Stimulated activated naive CD8-positive, alpha-beta T cell treated with anti-CD3 and anti-CD28 coated beads, Interleukin-15, Interleukin-2, amounts not matched to agents 100 ng/mL and 50 ng/mL, for 24 hours (primary cell): ENCODE data around the gene MFNG.

Experiments
- H3K27ac Mint-ChIP-seq: one replicate; pipeline ENCODE4 v1.8.0; 2021; ENCODE audit warnings: mild to moderate bottlenecking, mixed read lengths
- H3K27me3 Mint-ChIP-seq: one replicate; pipeline ENCODE4 v1.8.0; 2021; ENCODE audit warnings: mixed read lengths
- H3K36me3 Mint-ChIP-seq: one replicate; pipeline ENCODE4 v1.8.0; 2021; ENCODE audit warnings: low read depth, mixed read lengths
- H3K4me1 Mint-ChIP-seq: one replicate; pipeline ENCODE4 v1.8.0; 2021; ENCODE audit warnings: low read depth, mixed read lengths
- H3K4me3 Mint-ChIP-seq: one replicate; pipeline ENCODE4 v1.8.0; 2021; ENCODE audit warnings: mild to moderate bottlenecking, mixed read lengths
- H3K9me3 Mint-ChIP-seq: one replicate; pipeline ENCODE4 v1.8.0; 2021; ENCODE audit warnings: mixed read lengths

The MFNG gene

GRCh38 chr22:37504964-37505363 is 18.8 kb upstream of the MFNG start:
- H3K36me3 Mint-ChIP-seq = no peaks in the 10 kb centered on the region
- H3K27ac Mint-ChIP-seq = no peak overlapping the region
- H3K9me3 Mint-ChIP-seq = no peaks in the 10 kb centered on the region
- no peaks in the 10 kb centered on the region for H3K27me3 Mint-ChIP-seq
- peaks cover 12% of the 10 kb centered on the region for H3K4me1 Mint-ChIP-seq
- H3K4me3 Mint-ChIP-seq = no peak overlapping the region

- H3K9me3 Mint-ChIP-seq = no peaks in the 10 kb centered on the region
- no peak overlapping the region for H3K27ac Mint-ChIP-seq
- peaks cover 12% of the 10 kb centered on the region for H3K4me1 Mint-ChIP-seq
Observed at GRCh38 chr22:37503850-37504249, 17.7 kb upstream of the MFNG start.

GRCh38 chr22:37503183-37503683 is 17.0 kb upstream of the MFNG start:
- Mint-ChIP-seq H3K27ac (no peak overlapping the region), H3K9me3 (no peaks in the 10 kb centered on the region), H3K4me1 (peaks cover 12% of the 10 kb centered on the region)

More at GRCh38 chr22:37503850-37504249, 17.7 kb upstream of the MFNG start:
- no peaks in the 10 kb centered on the region for H3K36me3 Mint-ChIP-seq
- H3K4me3 Mint-ChIP-seq = no peak overlapping the region
- no peaks in the 10 kb centered on the region for H3K27me3 Mint-ChIP-seq

DNA sequence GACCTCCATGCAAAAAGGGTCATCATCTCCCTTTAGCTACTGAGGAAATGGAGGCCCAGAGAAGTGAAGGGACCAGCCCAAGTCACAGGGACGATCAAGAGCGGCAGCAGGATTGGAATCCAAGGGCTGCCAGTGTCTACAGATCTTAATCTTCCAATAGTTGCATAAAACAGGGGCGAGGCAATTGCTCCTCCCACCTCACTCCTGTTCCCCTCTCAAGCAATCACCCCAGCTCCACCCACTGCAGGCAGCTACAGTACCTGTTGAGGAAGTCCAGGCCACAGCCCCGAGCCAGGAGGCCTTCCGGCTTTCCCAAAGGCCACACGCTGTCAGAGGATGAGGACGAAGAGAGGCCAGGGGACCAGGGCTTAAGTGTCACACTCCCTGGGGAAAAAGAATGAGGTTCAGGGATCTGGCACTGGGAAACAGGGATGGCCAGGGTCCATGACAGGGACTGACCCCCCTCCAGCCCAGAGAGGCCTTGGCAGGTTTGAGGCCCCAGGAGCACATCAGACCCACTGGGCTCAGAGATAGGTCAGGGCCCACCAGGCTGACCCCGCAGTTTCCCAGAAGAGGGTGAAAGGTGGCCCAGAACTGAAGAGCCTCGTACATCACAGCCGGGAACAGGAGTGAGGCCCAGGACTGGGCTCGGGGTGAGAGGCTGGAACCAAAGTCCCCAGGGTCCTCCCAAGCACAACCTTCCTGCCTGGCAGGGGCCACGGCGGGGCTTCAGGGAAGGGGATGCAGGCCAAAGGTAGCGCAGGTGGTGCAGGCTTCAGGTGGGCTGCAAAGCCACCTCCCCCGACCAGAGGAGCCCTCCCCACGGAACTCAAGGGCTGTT is 16.4 kb upstream of the MFNG start:
- Mint-ChIP-seq H3K4me3 (no peak overlapping the region), H3K4me1 (peaks cover 12% of the 10 kb centered on the region), H3K9me3 (no peaks in the 10 kb centered on the region), H3K27ac (no peak overlapping the region), H3K27me3 (no peaks in the 10 kb centered on the region), H3K36me3 (no peaks in the 10 kb centered on the region)

More at GRCh38 chr22:37503183-37503683, 17.0 kb upstream of the MFNG start:
- H3K36me3 Mint-ChIP-seq = no peaks in the 10 kb centered on the region
- no peak overlapping the region for H3K4me3 Mint-ChIP-seq
- H3K27me3 Mint-ChIP-seq = no peaks in the 10 kb centered on the region

DNA sequence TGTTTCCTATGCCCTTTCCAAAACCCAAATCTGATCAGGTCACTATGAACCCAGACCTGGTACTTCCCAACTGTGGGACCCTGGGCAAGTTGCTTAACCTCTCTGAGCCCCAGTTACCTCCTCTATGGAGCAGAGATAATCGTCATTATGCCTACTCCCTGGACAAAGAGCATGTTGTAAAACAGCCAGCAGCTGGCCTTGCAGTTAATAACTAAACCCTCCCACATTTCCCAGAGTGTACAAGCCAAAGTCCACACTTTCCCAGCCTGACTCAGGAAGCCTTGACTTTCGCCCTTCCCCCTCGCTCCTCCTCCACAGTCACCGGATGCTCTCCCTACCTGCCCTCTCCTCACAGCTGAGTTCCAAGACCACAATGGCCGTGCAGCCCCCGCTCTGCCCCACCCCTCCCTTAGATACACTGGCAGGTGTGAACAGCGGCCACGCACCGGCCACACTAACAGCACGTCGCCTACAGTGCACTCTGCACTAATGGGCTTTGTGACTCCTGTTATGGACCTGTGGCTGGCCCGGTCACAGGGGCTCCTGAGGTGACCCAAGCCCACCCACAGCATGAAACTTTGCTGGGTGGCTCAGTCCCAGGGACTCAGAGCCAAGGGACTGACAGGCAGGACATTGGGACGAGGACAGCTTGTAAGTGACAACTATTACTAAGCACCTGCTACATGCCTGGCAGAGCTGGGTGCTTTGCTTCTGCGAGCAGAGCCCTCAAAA is 15.6 kb upstream of the MFNG start:
- H3K4me3 Mint-ChIP-seq = no peak overlapping the region
- H3K4me1 Mint-ChIP-seq = peaks cover 12% of the 10 kb centered on the region
- H3K9me3 Mint-ChIP-seq = no peaks in the 10 kb centered on the region
- H3K27ac Mint-ChIP-seq = no peak overlapping the region
- no peaks in the 10 kb centered on the region for H3K36me3 Mint-ChIP-seq
- no peaks in the 10 kb centered on the region for H3K27me3 Mint-ChIP-seq

DNA sequence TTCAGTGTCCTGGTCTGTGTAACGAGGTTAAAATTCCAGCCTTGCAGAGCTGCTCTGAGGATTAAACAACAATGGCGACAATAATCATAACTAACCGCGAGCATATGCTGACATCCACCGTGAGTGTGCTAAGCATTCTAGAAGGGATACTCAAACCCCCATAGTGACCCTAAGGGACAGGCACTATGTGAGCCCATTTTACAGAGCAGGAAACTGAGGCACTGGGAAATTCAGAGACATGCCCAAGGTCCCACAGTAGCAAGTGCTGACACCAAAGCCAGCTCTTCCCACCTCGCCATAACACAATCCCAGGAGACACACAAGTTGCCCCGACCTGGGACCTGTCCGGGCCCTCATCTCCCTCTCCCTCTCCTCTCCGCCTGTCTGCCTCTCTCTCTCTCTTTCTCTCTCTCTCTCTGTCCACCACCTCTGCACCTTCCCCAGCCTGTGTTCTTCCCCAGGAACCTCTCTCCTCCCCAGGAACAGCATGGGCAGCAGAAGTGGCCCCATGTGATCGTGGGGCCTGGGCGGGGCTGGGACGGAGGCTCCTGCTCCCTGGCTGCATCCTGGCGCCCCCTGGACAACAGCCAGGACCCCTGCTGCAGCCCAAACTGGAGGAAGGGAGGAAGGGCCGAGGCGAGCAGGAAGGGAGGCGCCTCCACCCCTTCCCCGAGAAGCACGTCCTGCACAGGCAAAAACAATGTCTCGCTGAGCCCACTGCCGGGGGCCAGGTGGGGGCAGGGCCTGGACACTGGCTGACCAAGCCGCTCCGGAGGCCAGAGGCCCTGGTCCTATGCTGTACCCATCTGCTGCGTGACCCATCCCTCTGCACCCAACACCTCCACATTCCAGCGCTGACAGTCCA is 14.8 kb upstream of the MFNG start:
- no peaks in the 10 kb centered on the region for H3K9me3 Mint-ChIP-seq
- H3K27ac Mint-ChIP-seq = no peak overlapping the region
- H3K4me1 Mint-ChIP-seq = peaks cover 12% of the 10 kb centered on the region
- no peaks in the 10 kb centered on the region for H3K27me3 Mint-ChIP-seq
- no peaks in the 10 kb centered on the region for H3K36me3 Mint-ChIP-seq
- H3K4me3 Mint-ChIP-seq = no peak overlapping the region

GRCh38 chr22:37499789-37500540 is 13.8 kb upstream of the MFNG start:
- Mint-ChIP-seq H3K27ac (no peak overlapping the region), H3K4me1 (peaks cover 12% of the 10 kb centered on the region), H3K4me3 (no peak overlapping the region), H3K9me3 (no peaks in the 10 kb centered on the region), H3K27me3 (no peaks in the 10 kb centered on the region), H3K36me3 (no peaks in the 10 kb centered on the region)

DNA sequence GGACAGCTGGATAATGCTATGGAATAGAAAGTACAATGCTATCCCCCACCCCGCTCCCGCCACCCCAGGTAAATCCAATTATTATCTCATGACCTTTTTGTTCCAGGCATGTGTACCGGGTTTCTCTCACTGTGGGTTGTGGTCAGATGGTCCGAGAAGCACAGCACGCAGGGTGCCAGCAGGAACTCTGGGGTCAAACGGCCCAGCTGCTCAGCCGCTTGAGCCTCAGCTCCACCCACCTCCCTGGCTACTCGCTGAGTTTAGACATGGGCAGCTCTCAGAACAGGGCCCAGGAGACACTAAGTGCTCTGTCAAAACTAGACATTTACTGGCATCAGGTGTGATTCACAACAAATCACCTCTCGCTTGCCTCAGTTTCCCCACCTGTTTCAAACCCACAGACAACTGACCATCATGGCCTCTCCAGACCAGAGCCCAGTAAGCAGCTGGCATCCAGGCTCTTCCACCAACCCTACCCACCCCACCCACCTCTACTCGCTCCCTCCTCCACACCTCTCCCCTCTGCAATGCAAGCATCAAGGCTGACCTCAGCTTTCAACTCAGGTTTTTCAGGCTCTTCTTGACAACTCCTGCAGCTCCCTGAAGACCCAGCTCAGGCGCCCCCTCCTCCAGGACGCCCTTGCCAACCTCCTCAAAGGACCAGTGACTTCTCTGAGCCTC is 13.0 kb upstream of the MFNG start:
- Mint-ChIP-seq H3K4me3 (no peak overlapping the region), H3K9me3 (no peaks in the 10 kb centered on the region), H3K36me3 (no peaks in the 10 kb centered on the region), H3K4me1 (peaks cover 12% of the 10 kb centered on the region), H3K27ac (no peak overlapping the region), H3K27me3 (no peaks in the 10 kb centered on the region)

GRCh38 chr22:37498289-37498909 is 12.2 kb upstream of the MFNG start:
- no peaks in the 10 kb centered on the region for H3K9me3 Mint-ChIP-seq
- H3K4me3 Mint-ChIP-seq = no peak overlapping the region
- no peaks in the 10 kb centered on the region for H3K36me3 Mint-ChIP-seq

DNA sequence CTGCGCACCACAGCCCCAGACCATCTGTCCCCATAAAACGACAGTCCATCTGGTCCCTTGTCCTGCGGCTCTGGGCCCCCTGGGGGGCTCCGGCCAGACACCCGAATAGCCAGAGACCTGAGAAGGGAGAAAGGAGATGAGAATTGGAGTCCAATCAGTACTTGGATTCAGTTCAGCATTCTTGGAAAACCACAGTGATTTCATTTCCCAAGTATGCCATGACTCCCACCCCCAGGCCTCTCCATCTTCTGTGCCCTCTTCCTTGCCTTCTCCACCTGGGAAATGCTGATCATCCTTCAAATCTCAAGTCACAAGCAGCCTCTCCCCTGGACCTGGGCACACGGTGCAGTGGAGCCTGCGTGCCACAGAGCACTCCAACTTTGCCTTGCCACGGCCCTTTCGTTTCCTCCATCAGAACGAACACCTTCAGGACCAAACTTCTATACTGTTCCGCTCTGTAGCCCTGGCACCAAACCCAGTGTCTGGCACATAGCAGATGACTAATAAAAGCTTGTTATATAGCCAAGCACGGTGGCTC is 10.9 kb upstream of the MFNG start:
- H3K27ac Mint-ChIP-seq = no peak overlapping the region
- H3K4me1 Mint-ChIP-seq = peaks cover 18% of the 10 kb centered on the region
- no peaks in the 10 kb centered on the region for H3K9me3 Mint-ChIP-seq
- H3K36me3 Mint-ChIP-seq = no peaks in the 10 kb centered on the region
- no peaks in the 10 kb centered on the region for H3K27me3 Mint-ChIP-seq
- H3K4me3 Mint-ChIP-seq = no peak overlapping the region

More at GRCh38 chr22:37498289-37498909, 12.2 kb upstream of the MFNG start:
- H3K4me1 Mint-ChIP-seq = peaks cover 16% of the 10 kb centered on the region
- H3K27me3 Mint-ChIP-seq = no peaks in the 10 kb centered on the region
- no peak overlapping the region for H3K27ac Mint-ChIP-seq

GRCh38 chr22:37496651-37497050 is 10.5 kb upstream of the MFNG start:
- H3K4me1 Mint-ChIP-seq = peaks cover 13% of the 10 kb centered on the region
- H3K36me3 Mint-ChIP-seq = no peaks in the 10 kb centered on the region
- H3K9me3 Mint-ChIP-seq = no peaks in the 10 kb centered on the region
- H3K4me3 Mint-ChIP-seq = no peak overlapping the region
- no peaks in the 10 kb centered on the region for H3K27me3 Mint-ChIP-seq
- no peak overlapping the region for H3K27ac Mint-ChIP-seq

DNA sequence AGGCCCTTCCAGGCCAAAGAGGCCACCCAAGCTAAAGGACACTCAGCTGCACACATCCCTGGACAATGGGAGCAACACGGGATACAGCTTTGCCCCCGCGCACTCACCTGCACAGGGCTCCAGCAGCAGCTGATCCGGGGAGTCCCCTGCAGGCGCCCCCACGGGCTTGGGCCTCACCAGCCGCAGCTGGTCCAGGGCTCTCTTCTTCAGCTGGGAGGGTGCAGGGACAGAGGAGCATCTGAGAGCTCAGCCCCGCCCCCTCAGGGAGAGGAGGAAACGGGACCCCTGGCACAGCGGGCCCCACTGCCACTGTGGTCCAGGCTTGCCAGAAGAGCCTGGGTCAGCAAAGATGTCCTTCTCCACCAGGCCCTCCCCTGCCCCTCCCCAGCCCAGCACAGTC is 7.8 kb upstream of the MFNG start:
- Mint-ChIP-seq H3K36me3 (no peaks in the 10 kb centered on the region), H3K27ac (no peak overlapping the region), H3K9me3 (no peaks in the 10 kb centered on the region), H3K4me3 (no peak overlapping the region), H3K27me3 (no peaks in the 10 kb centered on the region), H3K4me1 (peaks cover 17% of the 10 kb centered on the region)
